SK-N-SH treated with all-trans-retinoic acid at 6 μM for 48 hours (cell line): ENCODE results near the gene CLEC2D.

Source experiments
- ZFP3 ChIP-seq: fragments of 250-450 bp; sonication (Bioruptor Pico); IDR thresholded peaks from 2 replicates; pipeline ENCODE4 v1.5.0; 2020; ENCODE audit warnings: mild to moderate bottlenecking, moderate library complexity
- TF ChIP-seq, protein P1 (sequence below): fragments of 250-450 bp; sonication (Bioruptor Pico); IDR thresholded peaks from 2 replicates; pipeline ENCODE4 v1.8.0; 2020; ENCODE audit warnings: mild to moderate bottlenecking, moderate library complexity, borderline replicate concordance

DNA sequence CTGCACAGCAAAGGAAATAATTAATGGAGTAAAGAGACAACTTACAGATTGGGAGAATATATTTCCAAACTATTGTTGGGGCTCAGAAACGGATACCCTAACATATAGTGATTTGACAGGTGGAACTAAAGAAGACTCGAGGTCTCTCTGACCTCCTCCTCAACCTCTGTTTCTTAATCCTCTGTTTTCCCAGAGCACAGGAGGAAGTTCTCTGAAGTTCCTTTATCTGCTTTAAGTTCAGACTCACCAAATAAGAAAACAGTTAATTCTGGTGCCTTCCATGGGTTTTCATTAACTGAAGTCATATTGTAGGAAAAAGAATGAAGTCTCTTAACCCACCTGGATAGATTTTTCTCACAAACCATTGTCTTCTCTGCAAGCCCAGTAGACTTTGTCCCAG lies 29.2 kb downstream of the CLEC2D start:
- no peak for TF ChIP-seq ZFP3 (CRISPR knock-in tag)
- TF ChIP-seq, protein P1, sequence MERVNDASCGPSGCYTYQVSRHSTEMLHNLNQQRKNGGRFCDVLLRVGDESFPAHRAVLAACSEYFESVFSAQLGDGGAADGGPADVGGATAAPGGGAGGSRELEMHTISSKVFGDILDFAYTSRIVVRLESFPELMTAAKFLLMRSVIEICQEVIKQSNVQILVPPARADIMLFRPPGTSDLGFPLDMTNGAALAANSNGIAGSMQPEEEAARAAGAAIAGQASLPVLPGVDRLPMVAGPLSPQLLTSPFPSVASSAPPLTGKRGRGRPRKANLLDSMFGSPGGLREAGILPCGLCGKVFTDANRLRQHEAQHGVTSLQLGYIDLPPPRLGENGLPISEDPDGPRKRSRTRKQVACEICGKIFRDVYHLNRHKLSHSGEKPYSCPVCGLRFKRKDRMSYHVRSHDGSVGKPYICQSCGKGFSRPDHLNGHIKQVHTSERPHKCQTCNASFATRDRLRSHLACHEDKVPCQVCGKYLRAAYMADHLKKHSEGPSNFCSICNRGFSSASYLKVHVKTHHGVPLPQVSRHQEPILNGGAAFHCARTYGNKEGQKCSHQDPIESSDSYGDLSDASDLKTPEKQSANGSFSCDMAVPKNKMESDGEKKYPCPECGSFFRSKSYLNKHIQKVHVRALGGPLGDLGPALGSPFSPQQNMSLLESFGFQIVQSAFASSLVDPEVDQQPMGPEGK (CRISPR knock-in tag) = no peak
